Measurements from ENCODE around the gene SIRT6.
"Not testable (repeated sequence)": the region's sequence is repeated elsewhere in the genome, so short reads cannot be mapped to it uniquely, and the experiment has no call there.

Gene SIRT6

GRCh38 chr19:4182084-4182810, at the start of gene SIRT6, which contains the start of gene ANKRD24:
TSS of gene SIRT6 (minus strand) at chr19:4182563. CDS start at chr19:4182539, 24 bp downstream.
TSS of gene ANKRD24 (plus strand) at chr19:4182689. CDS start at chr19:4186426, 3,737 bp downstream.
- peak; percentile 96 for DNase-seq

GRCh38 chr19:4232139-4232538, 49.8 kb upstream of the SIRT6 start:
- DNase-seq: not testable (repeated sequence)

DNA sequence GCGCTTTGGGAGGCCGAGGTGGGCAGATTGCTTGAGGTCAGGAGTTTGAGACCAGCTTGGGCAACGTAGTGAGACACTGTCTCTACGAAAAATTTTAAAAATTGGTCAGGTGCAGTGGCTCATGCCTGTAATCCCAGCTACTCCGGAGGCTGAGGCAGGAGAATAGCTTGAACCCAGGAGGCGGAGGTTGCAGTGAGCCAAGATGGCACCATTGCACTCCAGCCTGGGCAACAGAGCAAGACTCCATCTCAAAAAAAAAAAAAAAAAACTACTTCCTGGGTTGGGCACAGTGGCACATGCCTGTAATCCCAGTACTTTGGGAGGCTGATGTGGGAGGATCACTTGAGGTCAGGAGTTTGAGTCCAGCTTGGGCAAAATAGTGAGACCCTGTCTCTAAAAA, 49.2 kb upstream of the SIRT6 start:
- DNase-seq: not testable (repeated sequence)

- DNase-seq: not testable (repeated sequence)
Measured at GRCh38 chr19:4230237-4230636, 47.9 kb upstream of the SIRT6 start.

DNA sequence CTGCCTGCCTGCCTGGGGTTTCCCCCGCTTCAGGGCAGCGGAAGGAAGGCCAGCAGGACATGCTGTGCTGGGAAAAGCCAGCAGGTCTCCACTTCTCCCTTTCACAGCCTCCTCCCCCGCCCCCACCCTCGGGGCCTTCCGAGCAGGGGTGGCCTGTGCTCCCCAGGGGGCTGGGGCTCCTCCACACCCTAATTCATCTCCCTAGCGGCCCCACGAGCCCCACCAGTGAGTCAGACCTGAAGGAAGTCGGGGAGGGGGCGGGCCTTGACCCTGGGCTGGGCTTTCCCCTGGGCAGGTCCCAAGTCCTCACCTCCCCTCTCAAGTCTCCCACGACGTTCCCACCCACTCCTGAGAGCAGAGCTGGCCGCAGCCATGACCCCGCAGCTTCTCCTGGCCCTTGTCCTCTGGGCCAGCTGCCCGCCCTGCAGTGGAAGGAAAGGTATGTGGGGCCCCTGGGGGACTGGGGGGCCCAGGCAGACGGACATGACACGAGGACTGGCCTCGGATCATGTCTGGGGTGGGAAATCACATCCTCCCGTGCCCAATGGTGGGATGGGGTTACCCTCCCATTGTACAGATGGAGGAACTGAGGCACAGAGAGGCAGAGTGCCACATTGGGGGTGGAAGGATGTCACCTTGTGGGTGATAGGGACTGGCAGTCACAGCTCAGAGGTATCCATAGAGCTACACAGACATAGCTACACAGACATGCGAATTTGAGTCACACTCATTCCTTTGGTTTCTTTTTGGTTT, 47.0 kb upstream of the SIRT6 start, which contains the start of gene EBI3:
EBI3 (plus strand) TSS at position 345 of the 753 bp plus-strand sequence; CDS start at position 373, 28 bp downstream.
- DNase-seq: peak; percentile 9

DNA sequence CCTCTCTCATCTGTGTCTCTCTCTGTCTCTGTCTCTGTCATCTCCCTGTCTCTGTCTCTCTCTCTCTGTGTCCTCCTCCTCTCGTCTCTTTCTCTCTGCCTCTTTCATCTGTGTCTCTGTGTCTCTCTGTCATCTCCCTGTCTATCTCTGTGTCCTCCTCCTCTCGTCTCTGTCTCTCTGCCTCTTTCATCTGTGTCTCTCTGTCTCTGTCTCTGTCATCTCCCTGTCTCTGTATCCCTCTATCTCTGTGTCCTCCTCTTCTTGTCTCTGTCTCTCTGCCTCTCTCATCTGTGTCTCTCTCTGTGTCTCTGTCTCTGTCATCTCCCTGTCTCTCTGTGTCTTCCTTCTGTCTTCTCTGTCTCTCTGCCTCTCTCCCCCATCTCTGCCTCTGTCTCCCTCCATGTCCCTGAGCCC, 46.4 kb upstream of the SIRT6 start:
- no peak for DNase-seq

GRCh38 chr19:4227771-4228170, 45.4 kb upstream of the SIRT6 start:
- DNase-seq: no peak

- no peak for DNase-seq
Measured at GRCh38 chr19:4225885-4226284, 43.5 kb upstream of the SIRT6 start.

DNA sequence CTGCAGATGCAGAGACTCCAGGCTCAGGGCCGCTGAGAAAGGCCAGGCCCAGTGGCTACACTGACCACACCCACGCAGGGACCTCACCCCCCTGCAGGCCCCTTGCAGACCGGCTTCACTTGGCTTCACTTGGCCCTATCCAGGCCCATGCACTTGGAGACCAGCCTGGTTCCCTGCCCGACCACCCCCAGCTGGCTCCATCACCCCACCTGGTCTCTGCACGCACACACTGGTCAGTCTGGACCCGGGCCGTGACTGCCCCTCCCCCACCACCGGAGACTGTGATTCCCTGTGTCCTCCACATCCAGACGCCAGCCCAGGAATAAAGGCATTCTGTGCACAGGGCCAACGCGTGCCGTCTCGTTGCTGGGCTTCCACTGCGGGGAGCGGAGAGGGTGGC, 42.1 kb upstream of the SIRT6 start:
- DNase-seq: no peak

DNA sequence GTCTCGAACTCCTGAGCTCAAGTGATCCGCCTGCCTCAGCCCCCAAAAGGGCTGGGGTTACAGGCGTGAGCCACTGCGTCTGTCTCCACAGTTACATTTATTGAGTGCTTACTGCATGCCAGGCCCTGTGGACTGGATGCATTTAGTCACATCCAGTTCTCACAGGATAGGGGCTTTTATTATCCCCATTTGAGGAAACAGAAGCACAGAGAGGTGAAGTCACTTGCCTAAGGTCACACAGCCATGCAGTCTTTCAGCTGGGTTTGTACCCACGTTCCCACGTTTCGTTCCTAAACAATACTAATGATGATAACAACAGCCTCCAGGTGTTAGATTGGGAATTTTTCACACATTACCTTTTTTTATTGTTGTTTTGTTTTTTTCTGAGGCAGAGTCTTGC, 37.8 kb upstream of the SIRT6 start:
- DNase-seq: no peak

GRCh38 chr19:4218523-4218922, 36.2 kb upstream of the SIRT6 start:
- not testable (repeated sequence) for DNase-seq

DNA sequence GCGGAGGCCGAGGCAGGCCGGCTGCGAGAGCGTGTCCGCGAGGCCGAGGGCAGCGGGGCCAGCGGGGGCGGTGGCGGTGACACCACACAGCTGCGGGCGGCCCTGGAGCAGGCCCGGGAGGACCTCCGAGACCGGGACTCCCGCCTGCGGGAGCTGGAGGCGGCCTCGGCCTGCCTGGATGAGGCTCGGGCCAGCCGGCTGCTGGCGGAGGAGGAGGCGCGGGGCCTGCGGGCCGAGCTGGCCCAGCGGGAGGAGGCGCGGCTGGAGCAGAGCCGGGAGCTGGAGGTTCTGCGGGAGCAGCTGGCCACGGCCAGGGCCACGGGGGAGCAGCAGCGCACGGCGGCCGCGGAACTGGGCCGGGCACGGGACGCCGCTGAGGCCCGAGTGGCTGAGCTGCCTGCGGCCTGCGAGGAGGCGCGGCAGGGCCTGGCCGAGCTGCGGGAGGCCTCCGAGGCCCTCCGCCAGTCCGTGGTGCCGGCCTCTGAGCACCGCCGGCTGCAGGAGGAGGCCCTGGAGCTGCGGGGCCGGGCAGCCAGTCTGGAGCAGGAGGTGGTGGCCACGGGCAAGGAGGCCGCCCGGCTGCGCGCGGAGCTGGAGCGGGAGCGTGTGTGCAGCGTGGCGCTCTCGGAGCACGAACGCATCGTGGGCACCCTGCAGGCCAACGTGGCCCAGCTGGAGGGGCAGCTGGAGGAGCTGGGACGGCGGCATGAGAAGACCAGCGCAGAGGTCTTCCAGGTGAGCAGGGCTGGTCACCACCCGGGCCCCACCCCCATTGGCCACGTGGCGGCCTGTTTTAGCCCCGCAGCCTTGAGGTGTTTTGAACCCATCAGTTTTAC, 35.3 kb upstream of the SIRT6 start:
- no peak for DNase-seq

DNA sequence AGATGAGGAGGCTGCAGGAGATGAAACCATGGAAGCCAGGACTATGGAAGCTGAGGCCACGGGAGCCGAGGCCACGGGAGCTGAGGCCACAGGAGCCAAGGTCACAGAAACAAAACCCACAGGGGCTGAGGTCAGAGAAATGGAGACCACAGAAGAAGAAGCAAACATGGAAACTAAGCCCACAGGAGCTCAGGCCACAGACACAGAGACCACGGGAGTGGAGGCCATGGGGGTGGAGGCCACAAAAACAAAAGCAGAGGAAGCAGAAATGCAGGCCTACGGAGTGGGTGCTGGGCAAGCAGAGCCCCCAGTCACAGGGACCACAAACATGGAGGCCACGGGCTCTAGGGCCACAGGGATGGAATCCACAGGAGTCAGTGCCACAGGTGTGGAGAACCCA, 34.5 kb upstream of the SIRT6 start:
- DNase-seq: no peak

DNA sequence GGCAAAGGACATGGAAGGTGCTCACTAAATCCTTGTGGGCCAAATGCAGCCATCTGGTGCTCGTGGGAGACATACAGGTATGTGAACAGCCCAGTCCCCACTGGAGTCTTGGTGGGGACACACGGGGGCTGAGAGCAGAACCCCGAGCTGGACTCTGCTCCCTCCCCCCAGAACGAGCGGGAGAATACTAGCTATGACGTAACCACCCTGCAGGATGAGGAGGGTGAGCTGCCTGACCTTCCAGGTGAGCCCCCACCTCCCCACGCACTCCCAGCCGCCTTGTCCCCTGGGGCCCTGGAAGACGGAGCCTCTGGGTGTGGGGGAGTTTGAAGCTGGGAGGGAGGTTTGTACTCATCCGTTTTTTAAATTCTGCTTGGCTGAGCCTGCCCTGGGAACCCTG, 33.4 kb upstream of the SIRT6 start:
- no peak for DNase-seq

DNA sequence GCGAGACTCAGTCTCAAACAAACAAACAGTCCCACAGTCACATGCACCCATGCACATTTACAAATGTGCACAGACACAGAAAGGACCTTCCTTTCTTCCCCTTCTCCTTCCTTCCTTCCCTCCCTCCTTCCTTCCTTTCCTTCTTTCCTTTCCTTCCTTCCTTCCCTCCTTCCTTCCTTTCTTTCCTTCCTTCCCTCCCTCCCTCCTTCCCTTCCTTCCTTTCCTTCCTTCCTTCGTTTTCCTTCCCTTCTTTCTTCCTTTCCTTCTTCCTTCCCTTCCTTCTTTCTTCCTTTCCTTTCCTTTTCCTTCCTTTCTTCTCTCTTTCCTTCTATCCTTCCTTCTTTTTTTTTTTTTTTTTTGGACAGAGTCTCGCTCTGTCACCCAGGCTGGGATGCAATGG, 30.8 kb upstream of the SIRT6 start:
- no peak for DNase-seq

DNA sequence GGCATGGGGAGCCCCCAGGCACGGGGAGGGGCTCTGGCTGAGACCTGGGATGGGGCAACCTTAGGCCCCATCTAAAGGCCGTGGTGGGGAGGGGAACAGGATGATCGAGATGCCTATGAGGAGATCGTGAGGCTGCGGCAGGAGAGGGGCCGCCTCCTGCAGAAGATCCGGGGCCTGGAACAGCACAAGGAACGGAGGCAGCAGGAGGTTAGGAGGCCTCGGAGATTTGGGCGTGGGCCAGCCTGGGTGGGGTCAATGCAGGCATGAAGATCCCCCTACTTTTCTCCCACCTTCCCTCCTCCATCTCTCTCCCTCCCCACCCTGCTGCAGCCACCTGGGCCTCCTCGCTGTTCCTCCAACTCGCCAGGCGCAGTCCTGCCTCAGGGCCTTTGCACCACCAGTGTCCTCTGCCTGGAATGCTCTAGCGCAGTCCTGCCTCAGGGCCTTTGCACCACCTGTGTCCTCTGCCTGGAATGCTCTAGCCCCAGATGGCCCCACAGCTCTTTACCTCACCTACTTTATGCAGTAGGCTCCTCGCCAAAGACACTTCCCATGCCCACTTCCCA, 27.9 kb upstream of the SIRT6 start:
- no peak for DNase-seq

DNA sequence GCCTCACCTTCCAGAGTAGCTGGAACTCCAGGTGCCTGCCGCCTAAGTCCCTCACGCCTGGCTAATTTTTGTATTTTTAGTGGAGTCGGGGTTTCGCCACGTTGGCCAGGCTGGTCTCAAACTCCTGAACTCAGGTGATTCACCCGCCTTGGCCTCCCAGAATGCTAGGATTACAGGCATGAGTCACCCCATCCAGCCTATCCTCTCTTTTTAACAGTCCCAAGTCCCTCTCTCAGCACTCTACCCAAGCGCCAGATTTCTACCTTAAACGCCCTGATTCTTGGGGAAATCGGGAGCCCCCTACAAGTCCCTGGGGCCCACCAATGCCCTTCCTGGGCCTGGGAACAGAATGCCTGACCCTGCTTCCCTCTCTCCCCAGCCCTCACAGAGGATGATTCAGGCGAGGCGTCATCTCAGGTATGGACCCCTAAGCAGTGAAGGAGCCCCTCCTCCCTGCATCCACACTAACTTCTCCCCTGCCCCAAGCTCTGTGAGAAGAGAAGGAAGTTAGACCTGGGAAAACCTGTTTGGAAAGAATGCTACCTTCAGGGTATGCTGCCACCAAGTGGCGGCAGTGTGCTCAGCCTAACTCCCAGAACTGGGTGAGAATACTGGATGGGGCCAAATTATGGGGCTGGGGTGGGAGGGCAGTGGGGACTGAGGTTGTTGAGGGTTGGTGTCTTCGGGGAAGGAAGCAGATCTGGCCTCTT, 26.2 kb upstream of the SIRT6 start:
- no peak for DNase-seq

GRCh38 chr19:4206818-4207484, 24.6 kb upstream of the SIRT6 start:
- no peak for DNase-seq

- no peak for DNase-seq
Measured at GRCh38 chr19:4201798-4202197, 19.4 kb upstream of the SIRT6 start.

GRCh38 chr19:4200940-4201542, 18.7 kb upstream of the SIRT6 start:
- no peak for DNase-seq

DNA sequence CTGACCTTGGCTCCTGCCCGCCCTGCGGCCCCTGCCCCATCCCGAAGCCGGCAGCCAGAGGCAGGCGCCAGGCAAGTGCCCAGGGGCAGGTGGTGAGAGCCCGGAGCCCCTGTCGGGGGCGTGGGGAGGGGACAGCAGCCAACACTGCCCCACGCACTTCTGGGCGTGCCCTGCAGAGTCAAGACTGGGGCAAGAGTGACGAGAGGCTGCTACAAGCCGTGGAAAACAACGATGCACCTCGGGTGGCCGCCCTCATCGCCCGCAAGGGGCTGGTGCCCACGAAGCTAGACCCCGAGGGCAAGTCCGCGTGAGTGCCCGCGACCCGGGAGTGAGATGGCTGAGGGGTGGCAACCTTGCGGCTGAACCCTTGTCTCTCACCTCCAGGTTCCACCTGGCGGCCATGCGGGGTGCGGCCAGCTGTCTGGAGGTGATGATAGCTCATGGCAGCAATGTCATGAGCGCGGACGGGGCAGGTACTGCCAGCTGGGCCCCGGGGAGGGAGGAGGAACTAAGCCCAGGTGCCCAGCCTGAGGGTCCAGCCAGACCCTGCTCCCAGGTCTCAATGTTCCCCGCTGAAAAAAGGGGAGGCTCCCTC, 17.4 kb upstream of the SIRT6 start:
- no peak for DNase-seq
